ENCODE measurements around the gene ATAD5.
"Not testable (repeated sequence)": the region's sequence is repeated elsewhere in the genome, so short reads cannot be mapped to it uniquely, and the experiment has no call there.

Gene ATAD5

GRCh38 chr17:30930495-30930894 is 98.7 kb downstream of the ATAD5 start:
- H3K4me3 ChIP-seq (replicated peaks; ENCODE audit: low read depth, low read length) = no peak overlapping the region
- TF ChIP-seq CTCF (IDR thresholded peaks at IDR 0.05; ENCODE audit: low read length, missing control alignments) = no peak
- DNase-seq (ENCODE audit: low read depth) = no peak

GRCh38 chr17:30931582-30931981 is 99.8 kb downstream of the ATAD5 start:
- H3K4me3 ChIP-seq (replicated peaks; ENCODE audit: low read depth, low read length) = not testable (repeated sequence)

GRCh38 chr17:30933966-30934365 is 102.2 kb downstream of the ATAD5 start:
- H3K4me3 ChIP-seq (replicated peaks; ENCODE audit: low read depth, low read length) = no peak overlapping the region
- TF ChIP-seq CTCF (IDR thresholded peaks at IDR 0.05; ENCODE audit: low read length, missing control alignments) = no peak
- DNase-seq (ENCODE audit: low read depth) = no peak

More at GRCh38 chr17:30931582-30931981, 99.8 kb downstream of the ATAD5 start:
- DNase-seq (ENCODE audit: low read depth) = not testable (repeated sequence)

GRCh38 chr17:30939051-30939689 is 107.4 kb downstream of the ATAD5 start:
- DNase-seq (ENCODE audit: low read depth) = no peak
- H3K4me3 ChIP-seq (replicated peaks; ENCODE audit: low read depth, low read length) = no peak overlapping the region
- TF ChIP-seq CTCF (IDR thresholded peaks at IDR 0.05; ENCODE audit: low read length, missing control alignments) = no peak

- no peak overlapping the region for H3K4me3 ChIP-seq (replicated peaks; ENCODE audit: low read depth, low read length)
- no peak for DNase-seq (ENCODE audit: low read depth)
- no peak for TF ChIP-seq CTCF (IDR thresholded peaks at IDR 0.05; ENCODE audit: low read length, missing control alignments)
These were observed 110.7 kb downstream of the ATAD5 start for GRCh38 chr17:30942308-30943079.
